Natural killer cell (primary cell): ENCODE results near the gene EFNB2. TPM values are rescaled to one million over a fixed set of nuclear protein-coding genes. Genes with fewer than 3 reads are reported as not detected.

ENCODE experiments used
- ATAC-seq, 3 donors: fragments of 150-1000 bp in 2 of 3; fragments of 200-7000 bp in 1 of 3; cut with Tn5 transposase; 1 replicate in 1 of 3; 2 replicates in 2 of 3; pipeline ENCODE4 v1.10.0; 2021; ENCODE audit warnings: mild to moderate bottlenecking in 2 of 3, moderate library complexity in 2 of 3
- DNase-seq, 2 donors: peaks; one replicate each; pipeline versions ENCODE4 v3.0.0 to v3.0.0-alpha.2; 2013 to 2021; ENCODE audit warnings: mixed read lengths in 1 of 2
- H3K27ac ChIP-seq: one replicate; pipeline ENCODE4 v1.5.1; 2013; ENCODE audit warnings: mild to moderate bottlenecking, low read length
- H3K27me3 ChIP-seq: one replicate; pipeline ENCODE4 v1.6.1; 2013; ENCODE audit warnings: low read length; ENCODE audit not compliant: control insufficient read depth, insufficient read depth
- H3K36me3 ChIP-seq: one replicate; pipeline ENCODE4 v1.6.1; 2013; ENCODE audit warnings: low read length; ENCODE audit not compliant: control insufficient read depth, insufficient read depth
- H3K4me1 ChIP-seq: one replicate; pipeline ENCODE4 v1.6.1; 2013; ENCODE audit warnings: low read length; ENCODE audit not compliant: control insufficient read depth, insufficient read depth
- H3K4me3 ChIP-seq: one replicate; pipeline ENCODE4 v1.5.1; 2013; ENCODE audit warnings: low read length
- H3K9me3 ChIP-seq: one replicate; pipeline ENCODE4 v1.6.1; 2013; ENCODE audit warnings: low read length; ENCODE audit not compliant: control insufficient read depth, insufficient read depth
- H3K27ac Mint-ChIP-seq, 2 donors: one replicate each; pipeline ENCODE4 v1.8.0; 2022; ENCODE audit warnings: mild to moderate bottlenecking in 2 of 2, mixed read lengths in 2 of 2, moderate library complexity in 1 of 2
- H3K27me3 Mint-ChIP-seq, 2 donors: one replicate each; pipeline ENCODE4 v1.8.0; 2022; ENCODE audit warnings: low read depth in 2 of 2, mixed read lengths in 2 of 2
- H3K36me3 Mint-ChIP-seq: one replicate; pipeline ENCODE4 v1.8.0; 2022; ENCODE audit warnings: mixed read lengths
- H3K4me1 Mint-ChIP-seq, 2 donors: one replicate each; pipeline ENCODE4 v1.8.0; 2022; ENCODE audit warnings: mixed read lengths in 2 of 2
- H3K4me3 Mint-ChIP-seq: one replicate; pipeline ENCODE4 v1.8.0; 2022; ENCODE audit warnings: mild to moderate bottlenecking, moderate library complexity, mixed read lengths
- H3K9me3 Mint-ChIP-seq, 2 donors: one replicate each; pipeline ENCODE4 v1.8.0; 2022; ENCODE audit warnings: mixed read lengths in 2 of 2
- whole genome bisulfite sequencing: methylation state at CpG from one replicate; pipeline ENCODE4 v1.1.7; 2013; ENCODE audit warnings: missing lambda C conversion rate; ENCODE audit not compliant: insufficient coverage; 5-methylcytosine and 5-hydroxymethylcytosine counted together
- intact Hi-C: fragments of 100-400 bp; cut with micrococcal nuclease; formaldehyde crosslinking; loops from one replicate; pipeline ENCODE4 v1.14.2; 2022
- total RNA-seq, 4 donors: library from RNA; stranded (reverse); fragments of 120-200 nt in 1 of 4; gene quantifications; one replicate each; pipeline versions ENCODE4 v1.2.3 to v1.2.4, GENCODE V29; 2013 to 2022
- TF ChIP-seq, protein P1 (sequence below): fragments of 200-600 bp; IDR thresholded peaks from one replicate; pipeline ENCODE4 v1.8.0; 2022; ENCODE audit warnings: antibody characterized with exemption

Gene EFNB2
- total RNA-seq, 3 donors from 2014 or later (not counting 1 experiment from before 2014, with no cell fraction given): 0.16 to 0.33 (median 0.33) TPM

DNA sequence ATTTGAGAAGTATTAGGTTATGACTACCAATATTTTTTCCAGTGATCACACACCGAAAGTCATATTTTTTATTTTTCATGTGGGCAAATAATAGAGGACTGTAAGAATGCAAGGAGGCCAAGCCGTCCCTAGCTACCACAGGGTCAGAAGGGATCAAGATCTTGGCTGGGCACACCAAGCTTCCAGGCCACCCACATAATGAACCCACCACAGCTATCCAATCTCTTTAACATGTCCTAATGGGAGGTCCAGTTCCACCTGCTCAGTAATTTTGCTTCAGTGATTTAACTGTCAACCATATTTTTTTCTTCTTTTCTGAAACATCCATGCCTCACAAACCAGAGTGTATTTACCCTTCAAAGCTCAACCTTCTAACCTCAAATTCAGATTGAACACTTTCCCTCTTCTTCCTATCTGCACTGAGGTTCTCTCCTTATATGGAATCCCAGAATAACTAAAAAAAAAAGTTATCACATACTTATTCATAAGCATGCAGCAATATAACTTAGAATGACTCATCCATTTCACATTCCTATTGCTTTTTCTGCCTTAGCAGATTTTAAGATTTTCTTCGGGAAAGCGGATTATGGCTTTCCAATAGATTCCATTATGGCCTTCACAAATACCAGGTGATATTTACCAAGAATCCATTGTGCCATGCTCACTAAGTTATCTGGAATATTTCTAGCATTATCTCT is 20.3 kb upstream of the EFNB2 start:
- H3K27ac Mint-ChIP-seq: peak overlapping the region; percentile 2 to 25
- H3K4me3 Mint-ChIP-seq: no peak overlapping the region

DNA sequence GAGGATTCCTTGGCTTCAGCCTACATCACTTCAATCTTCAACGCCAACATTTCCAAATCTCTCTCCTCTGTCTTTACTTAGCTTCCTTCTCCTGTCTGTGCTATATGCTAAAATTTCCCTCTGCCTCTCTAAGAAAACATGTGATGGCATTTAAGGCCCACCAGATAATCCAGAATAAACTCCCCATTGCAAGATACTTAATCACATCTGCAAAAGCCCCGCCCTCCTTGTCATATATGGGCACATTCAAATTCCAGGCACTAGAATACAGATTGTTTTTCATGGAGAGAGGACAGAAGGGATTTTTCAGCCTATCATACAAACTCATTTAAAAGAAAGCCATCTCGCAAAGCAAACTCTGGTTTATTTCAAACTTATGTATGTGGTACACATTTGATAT is 16.3 kb upstream of the EFNB2 start:
- H3K27ac ChIP-seq: no peak overlapping the region
- H3K36me3 Mint-ChIP-seq: peaks cover 12% of the 10 kb centered on the region

More for the DNA sequence above, 20.3 kb upstream of the EFNB2 start:
- Histone ChIP-seq H3K27ac (no peak overlapping the region), H3K4me3 (no peak overlapping the region), H3K4me1 (no peaks in the 10 kb centered on the region), H3K27me3 (no peaks in the 10 kb centered on the region), H3K36me3 (peaks cover 72% of the 10 kb centered on the region), H3K9me3 (no peaks in the 10 kb centered on the region)
- Mint-ChIP-seq H3K27me3 (no peaks in the 10 kb centered on the region), H3K9me3 (no peaks in the 10 kb centered on the region), H3K4me1 (peaks cover 60% of the 10 kb centered on the region in 2 donors), H3K36me3 (peaks cover 35% of the 10 kb centered on the region)
- TF ChIP-seq, protein P1, sequence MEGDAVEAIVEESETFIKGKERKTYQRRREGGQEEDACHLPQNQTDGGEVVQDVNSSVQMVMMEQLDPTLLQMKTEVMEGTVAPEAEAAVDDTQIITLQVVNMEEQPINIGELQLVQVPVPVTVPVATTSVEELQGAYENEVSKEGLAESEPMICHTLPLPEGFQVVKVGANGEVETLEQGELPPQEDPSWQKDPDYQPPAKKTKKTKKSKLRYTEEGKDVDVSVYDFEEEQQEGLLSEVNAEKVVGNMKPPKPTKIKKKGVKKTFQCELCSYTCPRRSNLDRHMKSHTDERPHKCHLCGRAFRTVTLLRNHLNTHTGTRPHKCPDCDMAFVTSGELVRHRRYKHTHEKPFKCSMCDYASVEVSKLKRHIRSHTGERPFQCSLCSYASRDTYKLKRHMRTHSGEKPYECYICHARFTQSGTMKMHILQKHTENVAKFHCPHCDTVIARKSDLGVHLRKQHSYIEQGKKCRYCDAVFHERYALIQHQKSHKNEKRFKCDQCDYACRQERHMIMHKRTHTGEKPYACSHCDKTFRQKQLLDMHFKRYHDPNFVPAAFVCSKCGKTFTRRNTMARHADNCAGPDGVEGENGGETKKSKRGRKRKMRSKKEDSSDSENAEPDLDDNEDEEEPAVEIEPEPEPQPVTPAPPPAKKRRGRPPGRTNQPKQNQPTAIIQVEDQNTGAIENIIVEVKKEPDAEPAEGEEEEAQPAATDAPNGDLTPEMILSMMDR: no peak
- over 99% methylated on average over 4 of the region's 4 CpGs for WGBS
- intact Hi-C loops: no loop called here
- no peak for ATAC-seq
- DNase-seq: no peak

DNA sequence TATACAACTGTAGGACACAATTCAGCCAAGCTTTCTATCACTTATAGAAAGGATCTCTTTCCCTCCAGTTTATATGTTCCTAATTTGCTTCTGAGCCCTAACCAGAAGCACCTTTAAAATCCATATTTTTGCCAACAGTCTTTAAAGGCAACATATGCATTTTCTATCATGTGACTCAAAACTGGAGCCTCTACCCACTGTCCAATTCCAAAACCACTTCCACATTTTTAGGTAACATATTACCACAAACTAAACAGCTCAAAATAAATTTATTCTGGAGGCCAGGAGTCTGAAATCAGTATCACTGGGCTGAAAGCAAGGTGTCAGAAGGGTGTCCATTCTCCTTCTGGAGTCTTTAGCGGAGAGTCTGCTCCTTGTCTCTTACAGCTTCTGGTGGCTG is 15.9 kb upstream of the EFNB2 start:
- ATAC-seq (no peak), DNase-seq (no peak)
- intact Hi-C loops: loop anchor here (2.0 kb wide), 1 partner anchor 15 kb away; no protein-coding TSS in a partner anchor
- Mint-ChIP-seq H3K36me3 (peaks cover 8% of the 10 kb centered on the region), H3K9me3 (no peaks in the 10 kb centered on the region), H3K27me3 (no peaks in the 10 kb centered on the region), H3K4me1 (peaks cover 45 to 55% of the 10 kb centered on the region in 2 donors), H3K27ac (peak overlapping the region; percentile 0 to 24), H3K4me3 (no peak overlapping the region)
- Histone ChIP-seq H3K4me3 (no peak overlapping the region), H3K36me3 (peaks cover 56% of the 10 kb centered on the region), H3K27me3 (no peaks in the 10 kb centered on the region), H3K9me3 (no peaks in the 10 kb centered on the region), H3K4me1 (no peaks in the 10 kb centered on the region), H3K27ac (no peak overlapping the region)
- 100% methylated on average over 1 of the region's 1 CpG for WGBS
- TF ChIP-seq, protein P1: no peak

More for the DNA sequence above, 16.3 kb upstream of the EFNB2 start:
- ATAC-seq: no peak
- TF ChIP-seq, protein P1: no peak
- intact Hi-C loops: loop anchor here (2.0 kb wide), 1 partner anchor 15 kb away; no protein-coding TSS in a partner anchor
- 94% methylated on average over 1 of the region's 3 CpGs for WGBS
- H3K27me3 ChIP-seq: no peaks in the 10 kb centered on the region
- no peaks in the 10 kb centered on the region for H3K27me3 Mint-ChIP-seq
- no peaks in the 10 kb centered on the region for H3K9me3 ChIP-seq
- H3K9me3 Mint-ChIP-seq: no peaks in the 10 kb centered on the region
- H3K36me3 ChIP-seq: peaks cover 60% of the 10 kb centered on the region
- H3K4me1 ChIP-seq: no peaks in the 10 kb centered on the region
- H3K4me3 ChIP-seq: no peak overlapping the region
- peak overlapping the region; percentile 0 to 24 for H3K27ac Mint-ChIP-seq
- no peak overlapping the region for H3K4me3 Mint-ChIP-seq
- H3K4me1 Mint-ChIP-seq: peaks cover 49 to 59% of the 10 kb centered on the region in 2 donors
- no peak for DNase-seq
